Caki2 (cell line): ENCODE data around the gene CDCA8. TPM values are rescaled to one million over a fixed set of nuclear protein-coding genes. Genes with fewer than 3 reads are reported as not detected.

Experiments used
- DNase-seq: peaks from one replicate; pipeline ENCODE4 v3.0.0-alpha.2; 2015; ENCODE audit warnings: low read depth
- in situ Hi-C: cut with HindIII; loops from 2 replicates; pipeline ENCODE4 v1.10.0; 2016; ENCODE audit warnings: low sequenced_read_pairs, low pct_unique_long_range_greater_than_20kb, mixed read lengths
- total RNA-seq: library from RNA; depleted of rRNA; stranded (reverse); fragments of >200 nt; shearing (Covaris generic); gene quantifications from 2 replicates; pipeline ENCODE4 v1.2.3, GENCODE V29; 2014; ENCODE audit warnings: low replicate concordance

Gene CDCA8
- total RNA-seq, 1 experiment from 2014 or later, result 14.5 TPM

DNA sequence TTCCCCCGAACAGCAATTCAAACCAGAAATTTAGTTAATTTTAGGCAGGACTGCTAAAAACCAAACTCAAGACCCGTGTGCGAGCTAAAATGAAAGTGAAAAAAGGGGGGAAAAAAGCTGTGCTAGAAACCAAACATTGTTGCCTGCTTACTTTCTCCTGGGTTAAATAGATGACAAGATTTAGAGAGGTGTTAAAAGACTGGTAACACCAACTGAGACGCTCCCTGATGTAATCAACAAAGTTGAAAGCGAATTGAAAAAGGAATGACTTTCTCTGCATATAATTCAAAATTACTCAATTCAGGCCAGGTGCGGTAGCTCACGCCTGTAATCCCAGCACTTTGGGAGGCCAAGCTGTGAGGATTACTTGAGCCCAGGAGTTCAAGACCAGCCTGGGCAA, 6.8 kb downstream of the CDCA8 start:
- in situ Hi-C loops, result no loop called here
- no peak for DNase-seq

DNA sequence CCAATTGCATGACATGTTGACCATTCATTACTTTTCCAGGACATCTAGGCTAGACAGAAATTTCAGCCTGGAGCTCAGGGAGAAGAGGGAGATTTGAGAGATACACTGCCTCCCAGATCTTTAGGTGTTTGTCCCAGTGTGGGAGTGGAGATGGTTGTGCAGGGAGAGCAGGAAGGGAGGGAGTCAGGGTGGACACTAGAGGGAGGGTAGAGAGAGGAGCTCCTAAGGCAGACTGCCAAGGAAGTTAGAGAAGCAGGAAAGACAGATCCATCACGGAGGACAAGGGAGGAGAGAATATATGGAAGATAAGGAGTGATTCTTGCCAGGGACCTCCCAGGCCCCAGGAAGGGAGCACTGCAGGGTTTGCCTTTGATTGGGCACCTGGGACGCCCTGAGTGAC, 8.7 kb downstream of the CDCA8 start:
- in situ Hi-C loops, result no loop called here
- no peak for DNase-seq

DNA sequence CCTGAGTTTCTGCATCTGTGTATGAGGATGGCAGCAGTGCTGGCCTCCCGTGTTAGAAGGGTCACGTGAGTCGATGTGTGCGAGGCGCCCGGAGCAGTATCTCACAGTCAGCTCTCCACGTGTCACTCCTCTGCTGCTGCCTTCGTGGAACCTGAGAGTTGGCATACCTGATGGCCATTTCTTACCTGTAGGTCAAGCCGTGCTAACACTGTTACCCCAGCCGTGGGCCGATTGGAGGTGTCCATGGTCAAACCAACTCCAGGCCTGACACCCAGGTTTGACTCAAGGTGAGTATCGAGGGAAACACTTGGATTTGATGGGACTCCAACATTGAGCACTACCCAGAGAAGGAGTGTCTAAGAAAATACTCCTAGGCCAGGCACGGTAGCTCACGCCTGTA, 10.7 kb downstream of the CDCA8 start:
- in situ Hi-C loops, result no loop called here
- no peak for DNase-seq

DNA sequence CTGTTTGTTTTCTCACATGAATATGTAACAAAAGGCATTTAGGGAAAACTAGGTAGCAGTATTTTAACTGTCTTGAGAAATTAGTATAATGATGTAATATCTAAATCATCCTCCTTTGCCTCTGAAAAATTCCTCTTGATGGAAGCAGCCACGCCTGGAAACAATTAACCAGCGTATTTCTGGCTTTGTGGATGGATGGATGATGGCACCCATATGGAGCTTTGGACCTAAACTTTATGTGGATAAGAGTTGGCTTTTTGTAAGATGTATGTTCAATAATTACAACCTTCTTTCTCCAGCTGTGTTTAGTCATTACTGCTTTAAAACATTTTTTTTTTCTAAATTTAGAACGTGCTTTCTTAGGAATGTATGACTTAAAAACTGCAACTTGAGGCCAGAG, 12.7 kb downstream of the CDCA8 start:
- in situ Hi-C loops, result no loop called here
- no peak for DNase-seq

DNA sequence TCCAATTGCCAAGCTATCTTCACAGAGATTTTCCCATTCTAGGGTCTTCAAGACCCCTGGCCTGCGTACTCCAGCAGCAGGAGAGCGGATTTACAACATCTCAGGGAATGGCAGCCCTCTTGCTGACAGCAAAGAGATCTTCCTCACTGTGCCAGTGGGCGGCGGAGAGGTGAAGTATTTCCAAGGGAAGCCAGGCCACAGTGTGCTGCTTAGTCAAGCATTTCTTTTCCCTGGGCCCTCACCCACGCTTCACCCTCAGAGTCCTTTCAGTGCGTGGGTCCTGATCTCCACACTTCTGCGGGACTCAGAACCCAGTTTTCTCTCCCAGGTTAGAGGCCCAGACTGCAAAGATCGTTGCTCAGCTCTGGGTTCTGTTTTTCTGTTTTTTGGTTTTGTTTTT, 13.1 kb downstream of the CDCA8 start:
- no peak for DNase-seq
- in situ Hi-C loops, result no loop called here

DNA sequence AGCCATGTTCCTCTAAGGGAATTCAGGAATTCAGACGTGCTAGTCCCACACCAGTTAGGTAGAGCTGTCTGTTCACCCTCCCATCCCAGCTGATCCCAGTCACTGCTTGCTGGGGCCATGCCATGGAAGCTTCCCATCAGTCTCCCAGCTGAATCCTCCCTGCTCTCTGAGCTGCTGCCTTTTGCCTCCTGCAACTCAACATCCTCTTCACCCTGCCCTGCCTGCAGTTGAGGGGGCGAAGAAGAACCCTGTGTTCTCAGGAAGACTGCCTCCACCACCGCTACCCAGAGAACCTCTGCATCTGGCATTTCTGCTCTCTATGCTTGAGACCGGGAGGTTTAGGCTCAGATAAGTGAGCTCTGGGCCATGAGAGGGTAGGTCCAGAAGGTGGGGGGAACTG, 16.2 kb downstream of the CDCA8 start:
- in situ Hi-C loops, result no loop called here
- no peak for DNase-seq

DNA sequence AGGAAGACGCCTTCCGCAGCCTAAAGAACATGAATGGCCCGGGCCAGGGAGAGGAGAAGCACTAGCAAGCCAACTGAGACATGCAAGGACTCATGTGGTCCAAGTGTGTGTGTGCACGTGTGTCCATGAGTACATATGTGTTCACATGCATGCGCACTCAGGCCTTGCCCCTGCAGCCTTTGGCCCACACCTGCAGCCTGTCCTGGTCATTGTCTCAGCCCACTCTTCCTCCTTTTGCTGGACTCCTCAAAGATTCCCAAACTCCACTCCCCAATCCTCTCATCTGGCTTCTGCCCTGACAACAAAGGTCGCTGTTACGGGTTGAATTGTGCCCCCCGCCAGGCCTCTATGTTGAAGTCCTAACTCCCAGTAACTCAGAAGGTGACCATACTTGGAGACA, 21.9 kb downstream of the CDCA8 start:
- in situ Hi-C loops, result no loop called here
- no peak for DNase-seq

DNA sequence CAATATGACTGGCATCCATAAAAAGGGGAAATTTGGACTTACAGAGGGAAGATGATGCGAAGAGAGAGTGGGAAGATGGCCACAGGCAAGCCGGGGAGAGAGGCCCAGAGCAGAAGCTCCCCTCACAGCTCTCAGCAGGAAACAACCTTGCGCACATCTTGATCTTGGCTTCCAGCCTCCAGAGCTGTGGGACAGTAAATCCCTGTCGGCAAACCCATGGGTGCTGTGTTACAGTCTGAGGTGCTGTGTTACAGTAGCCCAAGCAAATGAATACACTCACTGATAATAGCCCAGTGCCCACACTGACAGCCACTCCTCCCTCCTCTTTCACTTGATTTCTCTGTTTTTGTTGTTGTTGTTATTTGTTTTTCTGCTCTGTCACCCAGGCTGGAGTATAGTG, 22.4 kb downstream of the CDCA8 start:
- DNase-seq, result no peak
- in situ Hi-C loops, result no loop called here

DNA sequence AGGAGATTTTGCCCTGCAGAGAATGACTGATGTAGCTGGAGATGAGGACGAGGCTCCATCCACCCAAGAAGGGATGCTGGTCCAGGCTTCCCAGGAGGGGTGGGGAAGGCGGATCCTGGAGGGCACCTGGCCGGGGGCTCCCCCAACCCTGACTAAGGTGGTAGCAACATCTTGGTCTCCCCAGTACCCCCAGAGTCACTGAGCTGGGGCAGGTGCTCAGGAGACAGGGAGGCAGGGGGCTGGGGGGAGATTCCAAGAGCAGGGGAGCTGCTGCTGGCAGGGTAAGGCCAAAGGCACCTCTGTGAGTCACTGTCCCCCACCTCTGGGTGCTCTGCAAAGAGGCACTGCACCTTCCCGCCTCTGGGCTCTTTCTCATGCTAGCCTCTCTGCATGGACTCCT, 24.0 kb downstream of the CDCA8 start:
- DNase-seq, result no peak
- in situ Hi-C loops, result no loop called here

DNA sequence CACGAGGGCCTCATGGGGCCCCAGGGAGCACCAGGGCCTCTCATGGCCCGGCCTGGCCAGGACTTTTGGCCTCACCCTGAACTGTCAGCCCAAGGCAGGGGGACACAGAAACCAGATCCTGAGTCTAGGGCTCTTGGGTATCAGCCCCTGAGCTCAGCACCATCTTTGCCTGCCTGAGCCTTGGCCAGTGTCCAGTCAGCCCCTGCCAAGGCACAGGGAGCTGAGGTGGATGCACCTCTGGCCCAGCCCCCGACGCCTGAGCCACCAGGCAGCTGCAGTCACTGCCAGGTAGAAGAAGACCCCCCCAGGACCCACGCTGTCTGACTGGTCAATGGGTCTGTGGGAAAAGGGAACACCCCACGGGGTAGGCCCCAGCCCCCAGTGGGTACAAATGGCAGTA, 25.3 kb downstream of the CDCA8 start:
- in situ Hi-C loops, result no loop called here
- no peak for DNase-seq

DNA sequence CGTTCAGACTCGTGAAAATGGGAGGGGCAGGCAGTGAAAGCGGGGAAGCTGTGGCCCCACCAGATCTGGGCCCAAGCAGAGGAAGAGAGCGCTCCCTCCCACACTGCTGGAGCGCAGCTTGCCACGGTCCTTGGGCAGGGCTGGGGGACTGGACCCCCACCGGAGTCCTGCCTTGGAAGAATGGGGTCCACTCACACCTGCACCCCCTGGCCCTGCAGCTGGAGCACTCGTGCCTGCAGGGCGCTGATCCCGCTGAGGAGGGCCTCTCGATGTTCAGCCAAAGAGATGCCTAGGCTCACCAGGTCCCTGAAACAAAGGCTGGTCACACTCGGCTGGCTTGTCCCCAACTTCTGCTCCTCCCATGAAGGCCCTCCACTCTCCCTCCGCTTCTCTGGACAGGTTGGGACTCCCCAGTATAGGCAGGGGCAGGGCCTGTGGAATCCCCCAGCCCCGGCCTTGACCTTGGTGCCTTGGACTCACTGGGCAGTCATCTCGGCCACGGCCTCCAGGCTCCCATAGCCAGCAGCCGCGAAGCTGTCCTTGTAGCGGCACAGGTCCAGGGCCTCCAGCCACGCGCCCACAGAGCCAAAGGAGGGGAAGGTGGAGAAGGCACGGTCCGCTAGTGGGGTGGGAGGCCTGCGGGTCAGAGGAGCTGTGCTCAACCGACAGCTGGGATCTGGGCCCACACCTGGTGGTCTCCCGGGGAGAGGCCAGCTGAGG, 26.0 kb downstream of the CDCA8 start:
- in situ Hi-C loops, result no loop called here
- no peak for DNase-seq

DNA sequence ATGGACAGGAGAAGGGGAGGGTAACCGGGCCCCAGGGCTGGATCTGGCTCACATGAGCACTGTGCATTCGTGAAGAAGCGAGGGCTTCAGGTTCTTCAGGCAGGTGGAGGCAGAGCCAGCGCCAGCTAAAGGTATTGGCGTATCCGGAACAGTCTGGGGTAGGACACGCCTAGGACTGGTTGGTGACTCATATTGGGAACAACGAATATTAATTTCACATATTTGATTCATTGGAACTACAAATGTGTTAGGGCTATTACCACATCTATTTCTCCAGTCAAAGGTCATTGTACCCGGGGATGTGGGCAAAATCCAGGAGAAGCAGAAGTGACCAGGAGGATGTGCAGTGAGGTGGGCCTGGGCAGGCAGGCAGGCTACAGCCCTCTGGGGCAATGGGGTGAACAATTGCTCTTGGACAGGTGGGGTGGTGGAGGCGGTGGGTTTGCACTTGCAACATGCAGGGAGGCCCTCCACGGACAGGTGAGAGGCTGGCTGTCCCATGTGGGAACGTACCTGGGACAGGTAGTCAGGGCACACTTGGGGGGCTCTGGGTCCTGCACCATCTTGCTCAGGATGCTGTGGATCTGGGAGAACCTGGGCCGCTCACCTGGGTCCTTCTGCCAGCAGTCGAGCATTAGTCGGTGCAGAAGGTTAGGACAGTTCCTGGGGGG, 26.7 kb downstream of the CDCA8 start:
- in situ Hi-C loops, result no loop called here
- DNase-seq, result no peak

DNA sequence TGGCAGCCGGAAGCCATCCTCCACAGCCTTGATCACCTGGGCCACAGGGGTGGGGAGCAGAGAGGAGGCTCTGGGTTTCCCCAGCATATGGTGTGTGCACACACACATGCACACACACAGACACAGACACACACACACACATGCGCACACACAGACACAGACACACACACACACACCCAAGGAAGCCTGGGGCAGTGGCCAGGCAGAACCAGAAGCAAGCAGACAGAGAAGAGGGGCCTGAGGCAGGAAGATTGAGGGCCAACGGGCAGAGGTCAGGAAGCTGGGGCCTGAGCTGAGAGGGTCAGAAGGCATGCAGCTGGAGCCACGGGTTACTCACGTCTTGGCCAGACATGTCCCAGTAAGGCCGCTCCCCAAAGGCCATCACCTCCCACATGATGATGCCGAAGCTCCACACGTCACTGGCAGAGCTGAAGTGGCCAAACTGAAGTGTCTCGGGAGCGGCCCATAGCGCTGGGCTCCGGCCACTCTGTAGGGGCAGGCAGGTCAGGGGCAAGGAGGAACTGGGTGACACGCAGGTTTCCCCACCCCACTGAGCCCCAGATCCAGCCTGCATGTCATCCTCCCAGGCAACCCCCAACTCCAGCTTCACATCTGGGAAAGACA, 27.4 kb downstream of the CDCA8 start:
- no peak for DNase-seq
- in situ Hi-C loops, result no loop called here

DNA sequence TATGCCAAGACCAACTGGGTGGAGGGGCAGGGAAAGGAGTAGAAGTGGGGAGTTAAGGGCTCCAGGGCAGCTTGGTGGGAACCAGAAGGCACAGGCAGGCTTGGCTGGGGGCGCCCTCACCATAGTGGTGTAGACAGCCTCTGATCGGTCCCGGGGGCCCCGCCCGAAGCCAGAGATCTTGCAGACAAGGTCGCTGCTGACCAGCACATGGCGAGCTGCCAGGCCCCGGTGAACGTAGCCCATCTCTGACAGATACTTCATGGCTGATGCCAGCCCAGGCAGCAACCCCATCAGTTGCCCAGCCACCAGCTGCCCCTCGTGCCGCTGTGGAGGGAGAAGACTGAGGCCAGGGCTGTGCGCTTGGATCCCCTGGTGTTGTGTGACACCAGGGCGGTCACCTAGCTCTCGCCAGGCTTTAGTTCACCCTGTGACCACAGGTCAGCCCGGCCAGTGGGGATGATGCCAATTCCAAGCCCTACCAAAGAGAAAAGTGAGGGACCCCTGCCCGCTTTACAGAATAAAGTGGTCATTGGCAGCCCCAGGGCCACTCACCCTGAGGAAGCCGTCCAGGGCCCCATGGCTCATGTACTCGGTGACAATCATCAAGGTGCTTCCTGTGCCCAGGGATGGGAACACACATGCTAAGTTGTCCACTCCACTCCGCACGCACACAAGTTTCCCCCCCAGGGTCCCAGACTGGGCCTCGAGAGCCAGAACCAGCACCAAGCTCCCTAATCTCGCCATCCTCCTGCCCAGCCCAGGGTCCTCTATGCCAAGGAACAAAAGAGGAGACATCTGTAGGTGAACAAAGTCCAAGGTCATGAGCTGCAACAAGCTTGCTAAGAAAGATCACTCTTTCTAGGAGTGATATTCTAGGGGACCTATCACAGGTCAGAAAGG, 28.2 kb downstream of the CDCA8 start:
- DNase-seq, result no peak
- in situ Hi-C loops, result no loop called here

DNA sequence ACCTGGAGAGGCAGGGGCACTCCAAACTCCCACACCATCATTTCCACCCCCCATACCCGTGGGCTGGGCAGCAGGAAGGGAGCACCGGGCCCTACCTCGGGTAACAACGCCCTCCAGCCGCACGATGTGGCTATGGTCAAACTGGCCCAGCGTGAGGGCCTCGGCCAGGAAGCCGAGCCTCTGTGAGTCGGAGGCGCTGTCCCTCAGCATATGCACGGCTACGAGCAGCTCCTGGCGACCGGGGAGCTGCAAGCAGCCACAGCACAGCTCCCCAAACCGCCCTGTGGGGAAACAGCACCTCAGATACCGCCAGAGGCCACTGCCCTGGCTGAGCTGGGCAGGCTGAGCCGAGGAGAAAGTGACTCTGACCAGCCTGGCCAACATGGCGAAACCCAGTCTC, 29.2 kb downstream of the CDCA8 start:
- in situ Hi-C loops, result no loop called here
- no peak for DNase-seq

DNA sequence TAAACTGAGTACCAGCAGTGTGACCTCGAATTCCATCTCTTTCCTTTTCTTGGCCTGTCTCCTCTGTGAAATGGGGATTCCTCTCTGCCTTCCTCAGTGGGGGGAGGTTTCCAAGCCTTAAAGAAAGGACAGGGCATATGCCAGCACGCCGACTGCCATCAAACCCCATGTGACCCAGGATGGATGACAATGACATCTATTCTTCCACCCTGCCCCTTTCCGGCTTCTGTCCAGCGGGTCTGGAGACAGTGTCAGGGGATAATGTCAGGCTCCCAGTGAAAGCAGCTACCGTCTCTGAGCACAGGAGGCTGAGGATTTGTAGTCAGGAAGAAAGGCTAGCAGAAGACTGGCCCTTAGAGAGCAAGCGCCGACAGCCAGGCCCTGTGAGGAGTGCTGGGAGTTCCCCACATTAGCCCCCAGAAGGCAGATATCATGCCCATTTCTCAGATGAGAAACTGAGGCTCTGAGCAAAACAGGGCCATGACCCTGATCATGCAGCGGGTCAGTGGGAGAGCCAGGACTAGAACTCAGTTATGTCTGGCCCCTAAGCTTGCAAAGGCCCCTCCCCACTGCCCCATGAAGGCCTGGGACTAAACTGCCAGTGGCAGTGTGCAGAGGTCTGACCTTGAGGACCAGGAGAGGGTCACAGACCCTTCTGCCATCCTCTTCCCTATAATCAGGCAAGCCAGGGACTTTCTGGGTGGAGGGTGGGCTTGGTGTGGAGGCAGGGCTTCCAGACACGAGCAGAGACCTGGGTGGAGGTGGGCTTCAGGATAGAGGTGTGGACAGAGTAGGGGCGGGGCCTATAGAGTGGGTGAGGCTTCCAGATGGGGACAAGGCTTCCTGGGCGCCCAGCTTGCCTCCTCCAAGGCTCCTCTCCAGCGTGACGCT, 30.1 kb downstream of the CDCA8 start:
- in situ Hi-C loops, result no loop called here
- no peak for DNase-seq

DNA sequence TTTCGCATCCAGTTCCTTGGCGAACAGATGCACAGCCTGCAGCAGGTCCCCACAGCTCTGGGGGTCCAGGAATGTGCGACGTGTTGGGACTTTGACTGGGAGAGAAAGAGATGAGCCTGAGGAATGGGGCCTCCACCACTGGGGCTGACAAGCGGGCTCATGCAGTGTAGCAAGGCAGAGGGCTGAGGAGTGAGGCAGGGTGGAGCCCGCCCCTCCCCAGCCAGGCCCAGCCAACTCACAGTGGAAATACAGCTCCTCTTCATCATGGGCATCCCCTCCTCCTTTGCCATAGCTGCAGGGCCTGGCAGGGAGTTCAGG, 30.7 kb downstream of the CDCA8 start:
- in situ Hi-C loops, result no loop called here

DNA sequence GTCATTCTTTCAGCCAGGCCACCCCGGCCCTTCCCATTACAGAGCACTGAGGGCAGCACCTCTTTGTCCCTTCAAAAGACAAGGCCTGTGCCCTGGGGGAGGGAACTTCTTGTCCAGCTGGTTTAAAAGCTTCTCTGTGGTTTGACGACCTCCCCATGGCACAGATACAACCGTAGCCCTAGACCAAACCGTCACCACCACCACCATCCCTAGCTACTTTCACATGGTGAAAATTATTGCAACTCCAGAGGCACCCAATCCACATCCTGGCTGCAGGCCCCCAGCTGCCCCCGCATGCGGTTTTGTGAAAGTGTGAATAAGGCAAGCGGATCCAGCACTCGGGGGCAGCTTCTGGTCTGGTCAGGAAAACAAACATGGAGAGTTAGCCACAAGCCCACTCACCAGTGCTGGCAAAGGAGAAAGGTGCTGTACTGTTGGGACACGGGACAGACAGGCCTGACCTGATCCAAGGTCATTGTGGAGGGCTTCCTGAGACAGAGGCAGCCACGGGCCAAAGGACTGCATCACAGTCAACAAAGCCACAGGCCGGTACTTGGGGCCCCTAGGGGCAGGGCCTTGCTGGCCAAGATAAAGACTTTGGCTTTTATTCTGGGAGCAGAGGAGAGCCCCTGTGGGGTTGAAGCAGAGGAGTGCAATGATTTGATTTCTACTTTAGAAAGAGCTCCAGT, 31.2 kb downstream of the CDCA8 start:
- DNase-seq, result no peak
- in situ Hi-C loops, result no loop called here

More for the DNA sequence above, 30.7 kb downstream of the CDCA8 start:
- DNase-seq, result no peak
